Panc1 (cell line): ENCODE data around the gene RGS12. TPM values are rescaled to one million over a fixed set of nuclear protein-coding genes. Genes with fewer than 3 reads are reported as not detected.
A peak's percentile ranks its signal among the peaks of the same experiment; 100 is the strongest.

Experiments
- ATAC-seq: fragments of 200-7000 bp; cut with Tn5 transposase; 2 replicates; pipeline ENCODE4 v1.9.1; 2020; ENCODE audit warnings: mild to moderate bottlenecking, moderate library complexity
- BruUV-seq: library from RNA; stranded (reverse); fragments of 400-500 nt; replicated peaks from 2 replicates; lab custom pipeline; 2021; lab: Mats Ljungman, UMichigan
- CTCF ChIA-PET: fragments of 300-600 bp; sonication (Branson Sonifier 250); formaldehyde crosslinking; loops from one replicate; lab custom pipeline; 2022; ENCODE audit warnings: antibody characterized with exemption; lab: Charles Lee
- POLR2A ChIA-PET: fragments of 300-600 bp; sonication (Branson Sonifier 250); formaldehyde crosslinking; loops from one replicate; lab custom pipeline; 2022; ENCODE audit warnings: antibody characterized with exemption; lab: Charles Lee
- DNase-seq: peaks from one replicate; pipeline ENCODE4 v3.0.0-alpha.2; 2010; ENCODE audit warnings: low read depth, low spot score
- H3K27ac ChIP-seq: 2 replicates; pipeline ENCODE4 v1.5.1; 2011; ENCODE audit warnings: mild to moderate bottlenecking, low read length, inconsistent platforms
- H3K27me3 ChIP-seq: fragments of 200-500 bp; sonication (Bioruptor generic); 2 replicates; pipeline ENCODE4 v1.6.0; 2014; ENCODE audit warnings: low read length, inconsistent platforms; ENCODE audit not compliant: control insufficient read depth, insufficient read depth
- H3K36me3 ChIP-seq: fragments of 200-500 bp; sonication (Bioruptor generic); 2 replicates; pipeline ENCODE4 v1.5.1; 2014; ENCODE audit warnings: inconsistent platforms, mild to moderate bottlenecking, low read length, moderate library complexity; ENCODE audit not compliant: control insufficient read depth, insufficient read depth
- H3K4me1 ChIP-seq: 2 replicates; pipeline ENCODE4 v1.5.1; 2011; ENCODE audit warnings: inconsistent platforms, mild to moderate bottlenecking, low read length, moderate library complexity; ENCODE audit not compliant: control insufficient read depth, insufficient read depth
- H3K4me3 ChIP-seq, 2 experiments: 2 replicates each; pipeline ENCODE4 v1.5.1; 2011 to 2012; ENCODE audit warnings: low read depth in 2 of 2, low read length in 2 of 2, mild to moderate bottlenecking in 2 of 2, inconsistent platforms in 1 of 2, moderate library complexity in 1 of 2
- H3K9me3 ChIP-seq: fragments of 200-500 bp; sonication (Bioruptor generic); 2 replicates; pipeline ENCODE4 v1.5.1; 2014; ENCODE audit warnings: low read depth, mild to moderate bottlenecking, inconsistent platforms, low read length, moderate library complexity; ENCODE audit not compliant: control insufficient read depth, insufficient read depth
- POLR2AphosphoS5 ChIP-seq: IDR thresholded peaks from 2 replicates; pipeline ENCODE4 v1.6.1; 2012; ENCODE audit warnings: mild to moderate bottlenecking, low read depth, low read length, moderate library complexity
- SIN3A ChIP-seq: IDR thresholded peaks from 2 replicates; pipeline ENCODE4 v1.6.1; 2012; ENCODE audit warnings: low read depth, mild to moderate bottlenecking, low read length, moderate library complexity, borderline replicate concordance; ENCODE audit not compliant: insufficient read depth
- TCF7L2 ChIP-seq: IDR thresholded peaks from 2 replicates; pipeline ENCODE4 v1.6.1; 2011; ENCODE audit warnings: mild to moderate bottlenecking, low read depth, low read length, inconsistent platforms
- in situ Hi-C: cut with HindIII; loops from 2 replicates; pipeline ENCODE4 v1.10.0; 2016; ENCODE audit warnings: low sequenced_read_pairs, low pct_unique_long_range_greater_than_20kb
- intact Hi-C: fragments of 100-400 bp; cut with micrococcal nuclease; formaldehyde crosslinking; loops from one replicate; pipeline ENCODE4 v1.10.0; 2022; ENCODE audit not compliant: unreplicated experiment
- total RNA-seq: library from RNA; stranded (reverse); gene quantifications from one replicate; pipeline ENCODE4 v1.2.1, GENCODE V29; 2021; ENCODE audit not compliant: unreplicated experiment
- TF ChIP-seq, protein P1 (sequence below), 2 experiments: IDR thresholded peaks; 2 replicates each; pipeline ENCODE4 v1.6.1; 2011 to 2012; ENCODE audit warnings: low read depth in 2 of 2, control low read depth in 1 of 2, low read length in 1 of 2, mild to moderate bottlenecking in 1 of 2, moderate library complexity in 1 of 2; ENCODE audit not compliant: insufficient read depth in 1 of 2
- TF ChIP-seq, protein P2 (sequence below): fragments of 450-650 bp; IDR thresholded peaks from 2 replicates; pipeline ENCODE4 v1.5.1; 2017; ENCODE audit warnings: mild to moderate bottlenecking

RGS12 gene
- total RNA-seq, 1 experiment from 2014 or later: 24.3 TPM

DNA sequence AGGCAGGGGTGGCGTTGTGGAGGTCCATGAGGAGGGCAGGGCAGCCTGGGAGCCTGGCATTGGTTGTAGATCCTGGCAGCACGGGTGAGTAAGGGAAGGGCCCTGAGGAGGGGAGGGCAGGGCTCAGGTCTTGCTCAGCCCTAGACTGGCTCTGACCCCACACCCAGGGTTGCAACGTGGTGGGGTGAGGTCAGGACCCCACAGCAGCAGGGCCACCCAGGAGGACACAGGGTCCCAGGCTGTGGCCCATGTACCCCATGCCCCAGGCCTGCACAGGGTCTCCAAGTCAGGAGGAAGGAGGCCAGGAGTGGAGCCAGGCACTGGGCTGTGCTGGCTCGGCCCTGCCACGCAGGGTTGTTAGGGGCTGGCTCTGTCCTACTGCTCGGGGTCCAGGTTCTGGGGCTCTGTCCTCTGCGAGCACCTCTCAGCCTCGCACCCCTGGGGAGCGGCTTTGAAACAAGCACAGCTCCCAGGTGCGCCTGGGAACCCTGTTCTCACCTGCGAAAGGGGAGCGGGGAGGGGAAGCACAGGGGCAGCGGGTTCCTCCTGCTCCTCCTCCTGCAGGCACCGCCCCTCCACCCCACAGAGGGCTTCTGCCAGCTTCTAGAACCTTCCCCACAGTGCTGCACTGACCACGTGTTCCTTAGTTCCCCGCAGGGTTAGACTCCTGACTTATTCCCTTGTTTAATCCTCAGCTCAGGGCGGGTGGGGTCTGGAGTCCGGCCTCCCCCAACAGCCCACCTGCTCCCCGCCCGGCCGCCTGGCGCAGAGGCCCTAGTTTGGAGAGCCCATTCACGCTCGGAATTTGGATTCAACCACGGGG is 23.5 kb upstream of the RGS12 start:
- ChIA-PET CTCF (no interaction called here), POLR2A (no interaction called here)
- no peaks in the 10 kb centered on the region for H3K9me3 ChIP-seq
- no TSS peak for BruUV-seq
- in situ Hi-C loops: no loop called here
- H3K4me1 ChIP-seq: no peaks in the 10 kb centered on the region
- no peak overlapping the region for H3K4me3 ChIP-seq
- DNase-seq (no peak), ATAC-seq (peak; percentile 52)
- H3K27me3 ChIP-seq: no peaks in the 10 kb centered on the region
- H3K27ac ChIP-seq: no peak overlapping the region
- intact Hi-C loops: no loop called here
- TF ChIP-seq, protein P1, sequence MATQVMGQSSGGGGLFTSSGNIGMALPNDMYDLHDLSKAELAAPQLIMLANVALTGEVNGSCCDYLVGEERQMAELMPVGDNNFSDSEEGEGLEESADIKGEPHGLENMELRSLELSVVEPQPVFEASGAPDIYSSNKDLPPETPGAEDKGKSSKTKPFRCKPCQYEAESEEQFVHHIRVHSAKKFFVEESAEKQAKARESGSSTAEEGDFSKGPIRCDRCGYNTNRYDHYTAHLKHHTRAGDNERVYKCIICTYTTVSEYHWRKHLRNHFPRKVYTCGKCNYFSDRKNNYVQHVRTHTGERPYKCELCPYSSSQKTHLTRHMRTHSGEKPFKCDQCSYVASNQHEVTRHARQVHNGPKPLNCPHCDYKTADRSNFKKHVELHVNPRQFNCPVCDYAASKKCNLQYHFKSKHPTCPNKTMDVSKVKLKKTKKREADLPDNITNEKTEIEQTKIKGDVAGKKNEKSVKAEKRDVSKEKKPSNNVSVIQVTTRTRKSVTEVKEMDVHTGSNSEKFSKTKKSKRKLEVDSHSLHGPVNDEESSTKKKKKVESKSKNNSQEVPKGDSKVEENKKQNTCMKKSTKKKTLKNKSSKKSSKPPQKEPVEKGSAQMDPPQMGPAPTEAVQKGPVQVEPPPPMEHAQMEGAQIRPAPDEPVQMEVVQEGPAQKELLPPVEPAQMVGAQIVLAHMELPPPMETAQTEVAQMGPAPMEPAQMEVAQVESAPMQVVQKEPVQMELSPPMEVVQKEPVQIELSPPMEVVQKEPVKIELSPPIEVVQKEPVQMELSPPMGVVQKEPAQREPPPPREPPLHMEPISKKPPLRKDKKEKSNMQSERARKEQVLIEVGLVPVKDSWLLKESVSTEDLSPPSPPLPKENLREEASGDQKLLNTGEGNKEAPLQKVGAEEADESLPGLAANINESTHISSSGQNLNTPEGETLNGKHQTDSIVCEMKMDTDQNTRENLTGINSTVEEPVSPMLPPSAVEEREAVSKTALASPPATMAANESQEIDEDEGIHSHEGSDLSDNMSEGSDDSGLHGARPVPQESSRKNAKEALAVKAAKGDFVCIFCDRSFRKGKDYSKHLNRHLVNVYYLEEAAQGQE (IDR thresholded peaks at IDR 0.05; ENCODE audit: insufficient read depth in 1 of 2, low read depth in 2 of 2, low read length in 1 of 2): no peak
- no peak for TF ChIP-seq TCF7L2
- no peaks in the 10 kb centered on the region for H3K36me3 ChIP-seq

DNA sequence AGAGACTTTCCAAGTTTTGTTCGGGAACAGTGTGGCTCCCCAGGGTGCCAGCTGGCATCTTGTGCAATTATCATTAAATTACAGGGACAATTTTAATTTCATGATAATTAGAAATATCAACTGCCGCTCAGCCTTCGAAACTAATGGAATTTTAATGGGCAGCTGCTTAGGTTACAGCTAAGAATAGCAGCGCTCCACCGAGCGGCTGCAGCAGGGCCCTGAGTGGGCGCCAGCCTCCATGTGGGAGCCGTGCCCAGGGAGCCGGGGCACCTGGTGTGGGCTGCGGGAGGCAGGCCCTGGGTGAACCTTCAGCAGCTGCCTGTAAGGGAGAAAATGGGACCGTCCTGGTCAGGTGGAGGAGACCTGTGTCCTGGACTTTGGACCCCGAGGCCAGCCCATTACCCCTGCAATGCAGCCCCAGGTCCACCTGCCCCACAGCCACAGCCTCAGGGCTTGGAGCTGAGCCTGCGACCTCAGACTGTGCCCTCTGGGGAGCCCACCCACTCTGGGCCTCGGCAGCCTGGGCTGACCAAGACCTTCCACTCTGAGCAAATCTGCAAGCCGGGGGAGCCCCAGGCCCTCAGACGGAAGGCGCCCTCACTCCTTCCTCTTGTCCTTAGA is 22.7 kb upstream of the RGS12 start:
- Histone ChIP-seq H3K4me3 (no peak overlapping the region), H3K36me3 (no peaks in the 10 kb centered on the region), H3K27ac (no peak overlapping the region), H3K4me1 (no peaks in the 10 kb centered on the region), H3K27me3 (no peaks in the 10 kb centered on the region), H3K9me3 (no peaks in the 10 kb centered on the region)
- BruUV-seq: no TSS peak
- intact Hi-C loops (no loop called here), in situ Hi-C loops (no loop called here)
- TF ChIP-seq, protein P2, sequence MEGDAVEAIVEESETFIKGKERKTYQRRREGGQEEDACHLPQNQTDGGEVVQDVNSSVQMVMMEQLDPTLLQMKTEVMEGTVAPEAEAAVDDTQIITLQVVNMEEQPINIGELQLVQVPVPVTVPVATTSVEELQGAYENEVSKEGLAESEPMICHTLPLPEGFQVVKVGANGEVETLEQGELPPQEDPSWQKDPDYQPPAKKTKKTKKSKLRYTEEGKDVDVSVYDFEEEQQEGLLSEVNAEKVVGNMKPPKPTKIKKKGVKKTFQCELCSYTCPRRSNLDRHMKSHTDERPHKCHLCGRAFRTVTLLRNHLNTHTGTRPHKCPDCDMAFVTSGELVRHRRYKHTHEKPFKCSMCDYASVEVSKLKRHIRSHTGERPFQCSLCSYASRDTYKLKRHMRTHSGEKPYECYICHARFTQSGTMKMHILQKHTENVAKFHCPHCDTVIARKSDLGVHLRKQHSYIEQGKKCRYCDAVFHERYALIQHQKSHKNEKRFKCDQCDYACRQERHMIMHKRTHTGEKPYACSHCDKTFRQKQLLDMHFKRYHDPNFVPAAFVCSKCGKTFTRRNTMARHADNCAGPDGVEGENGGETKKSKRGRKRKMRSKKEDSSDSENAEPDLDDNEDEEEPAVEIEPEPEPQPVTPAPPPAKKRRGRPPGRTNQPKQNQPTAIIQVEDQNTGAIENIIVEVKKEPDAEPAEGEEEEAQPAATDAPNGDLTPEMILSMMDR: no peak
- TF ChIP-seq POLR2AphosphoS5: no peak
- TF ChIP-seq SIN3A: no peak
- TF ChIP-seq TCF7L2: no peak
- TF ChIP-seq, protein P1 (IDR thresholded peaks at IDR 0.05; ENCODE audit: insufficient read depth in 1 of 2, low read depth in 2 of 2, low read length in 1 of 2): no peak
- ChIA-PET CTCF (no interaction called here), POLR2A (no interaction called here)
- ATAC-seq (no peak), DNase-seq (no peak)
